RCC 7860 (cell line): ENCODE results near the gene DPH2.

ENCODE experiments used
- DNase-seq: peaks from one replicate; pipeline ENCODE4 v3.0.0-alpha.2; 2015; ENCODE audit warnings: low spot score
- FAIRE-seq: peaks from 2 replicates; lab custom pipeline; 2012; peaks lifted over from hg19 to GRCh38; lab: Jason Lieb, UNC

Gene DPH2

GRCh38 chr1:43981135-43981491 is 11.3 kb downstream of the DPH2 start:
- no peak for DNase-seq
- no peak for FAIRE-seq

GRCh38 chr1:43981636-43982035 is 11.8 kb downstream of the DPH2 start:
- no peak for DNase-seq
- no peak for FAIRE-seq

GRCh38 chr1:43982241-43982640 is 12.4 kb downstream of the DPH2 start:
- no peak for DNase-seq
- FAIRE-seq = no peak

GRCh38 chr1:43982808-43983207 is 13.0 kb downstream of the DPH2 start:
- no peak for FAIRE-seq
- DNase-seq = no peak

- FAIRE-seq (no peak), DNase-seq (no peak)
These were observed 13.6 kb downstream of the DPH2 start for GRCh38 chr1:43983253-43983899.

- DNase-seq (no peak), FAIRE-seq (no peak)
These were observed 15.0 kb downstream of the DPH2 start for GRCh38 chr1:43984855-43985254.

- FAIRE-seq = no peak
- DNase-seq = no peak
These were observed 16.3 kb downstream of the DPH2 start for GRCh38 chr1:43985984-43986595.

GRCh38 chr1:43986712-43987111 is 16.9 kb downstream of the DPH2 start:
- FAIRE-seq (no peak), DNase-seq (no peak)

- DNase-seq (no peak), FAIRE-seq (no peak)
These were observed 17.5 kb downstream of the DPH2 start for GRCh38 chr1:43987159-43987902.

- FAIRE-seq = no peak
These were observed 20.7 kb downstream of the DPH2 start for GRCh38 chr1:43990271-43991199.

GRCh38 chr1:43991200-43991475 is 21.3 kb downstream of the DPH2 start:
- DNase-seq (no peak), FAIRE-seq (no peak)

More at GRCh38 chr1:43990271-43991199, 20.7 kb downstream of the DPH2 start:
- DNase-seq = no peak

GRCh38 chr1:43991476-43992231 is 21.8 kb downstream of the DPH2 start, which contains the start of gene CCDC24:
CCDC24 (plus strand) TSS chr1:43991599; CDS start chr1:43991879, 280 bp downstream.
- FAIRE-seq (peak; percentile 67), DNase-seq (peak; percentile 74)

GRCh38 chr1:43992232-43992995 is 22.6 kb downstream of the DPH2 start:
- DNase-seq = no peak
- no peak for FAIRE-seq

GRCh38 chr1:43993206-43993914 is 23.6 kb downstream of the DPH2 start:
- FAIRE-seq (no peak), DNase-seq (no peak)

GRCh38 chr1:43994071-43994470 is 24.3 kb downstream of the DPH2 start:
- DNase-seq (no peak), FAIRE-seq (no peak)

GRCh38 chr1:43994794-43995790 is 25.3 kb downstream of the DPH2 start:
- no peak for DNase-seq
- FAIRE-seq = no peak

GRCh38 chr1:43995984-43996732 is 26.3 kb downstream of the DPH2 start:
- DNase-seq (no peak), FAIRE-seq (no peak)
